GM18870 (cell line): Measurements from ENCODE around the gene FNDC3A.

Source experiments
- ATAC-seq: cut with Tn5 transposase; IDR thresholded peaks from one replicate; pipeline ENCODE4 v1.9.1; 2021; ENCODE audit warnings: moderate library complexity; ENCODE audit not compliant: unreplicated experiment

The FNDC3A gene

GRCh38 chr13:49213539-49213938 is 237.8 kb downstream of the FNDC3A start:
- ATAC-seq = no peak

DNA sequence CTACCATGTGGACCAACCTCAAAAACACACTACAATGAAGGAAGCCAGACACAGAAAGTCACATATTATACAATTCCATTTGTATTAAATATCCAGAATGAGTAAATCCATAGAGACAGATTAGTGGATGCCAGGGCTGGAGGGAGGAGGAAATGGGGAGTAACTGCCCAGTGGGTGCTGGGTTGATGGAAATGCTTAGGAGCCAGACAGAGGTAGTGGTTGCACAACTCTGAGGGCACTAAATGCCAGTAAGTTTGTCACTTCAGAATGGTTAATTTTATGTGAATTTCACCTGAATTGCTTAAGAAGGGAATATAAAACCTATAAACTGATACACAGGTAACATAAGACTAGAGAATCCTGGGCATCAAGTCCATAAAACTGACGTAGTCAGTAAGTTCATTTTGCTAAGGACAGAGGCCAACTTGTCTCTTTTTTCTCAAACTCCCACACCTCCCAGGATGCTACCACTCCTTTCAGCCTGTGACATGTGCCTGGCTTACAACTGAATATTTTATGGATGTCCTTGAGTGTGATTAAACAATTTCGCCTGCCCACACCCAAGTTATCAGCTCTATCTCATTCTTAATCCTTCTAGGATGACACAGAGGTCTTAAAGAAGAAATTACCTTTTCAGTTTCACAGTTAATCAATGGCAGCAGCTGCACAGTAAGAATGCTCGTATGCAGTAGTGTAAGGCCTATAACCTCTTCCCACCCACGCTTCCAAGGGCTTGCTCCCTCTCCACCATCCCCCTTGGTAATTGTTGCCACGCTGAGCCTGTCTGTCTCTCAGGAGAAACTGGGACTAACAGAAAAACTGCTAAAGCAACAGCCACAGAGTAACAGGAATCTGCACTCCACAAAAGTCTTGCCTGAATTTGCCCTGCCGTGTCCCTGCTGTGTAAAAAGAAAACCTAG is 238.5 kb downstream of the FNDC3A start:
- ATAC-seq = no peak

DNA sequence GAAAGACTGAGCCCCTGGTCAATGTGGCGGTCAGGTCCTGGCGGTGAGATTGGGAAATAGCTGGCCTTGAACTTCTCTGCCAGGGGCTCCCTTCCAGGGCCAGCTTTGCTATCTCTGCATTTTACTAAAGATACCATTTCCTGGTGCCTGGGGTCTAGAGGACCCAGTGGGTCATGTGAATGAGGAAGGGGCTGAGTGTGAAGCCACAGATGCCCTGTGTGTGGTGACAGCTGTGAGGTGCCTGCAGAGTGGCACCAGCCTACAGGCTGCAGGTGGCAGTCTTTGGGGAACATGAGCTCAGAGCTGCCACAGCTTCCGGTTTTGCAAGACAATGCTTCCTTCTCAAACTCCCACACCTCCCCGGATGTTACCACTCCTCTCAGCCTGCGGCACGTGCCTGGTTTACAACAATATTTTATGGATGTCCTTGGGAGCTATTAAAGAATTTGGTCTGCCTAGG is 239.2 kb downstream of the FNDC3A start:
- no peak for ATAC-seq

- no peak for ATAC-seq
These were observed 240.6 kb downstream of the FNDC3A start for GRCh38 chr13:49216334-49216733.

- no peak for ATAC-seq
These were observed 242.3 kb downstream of the FNDC3A start for GRCh38 chr13:49217962-49218492.

DNA sequence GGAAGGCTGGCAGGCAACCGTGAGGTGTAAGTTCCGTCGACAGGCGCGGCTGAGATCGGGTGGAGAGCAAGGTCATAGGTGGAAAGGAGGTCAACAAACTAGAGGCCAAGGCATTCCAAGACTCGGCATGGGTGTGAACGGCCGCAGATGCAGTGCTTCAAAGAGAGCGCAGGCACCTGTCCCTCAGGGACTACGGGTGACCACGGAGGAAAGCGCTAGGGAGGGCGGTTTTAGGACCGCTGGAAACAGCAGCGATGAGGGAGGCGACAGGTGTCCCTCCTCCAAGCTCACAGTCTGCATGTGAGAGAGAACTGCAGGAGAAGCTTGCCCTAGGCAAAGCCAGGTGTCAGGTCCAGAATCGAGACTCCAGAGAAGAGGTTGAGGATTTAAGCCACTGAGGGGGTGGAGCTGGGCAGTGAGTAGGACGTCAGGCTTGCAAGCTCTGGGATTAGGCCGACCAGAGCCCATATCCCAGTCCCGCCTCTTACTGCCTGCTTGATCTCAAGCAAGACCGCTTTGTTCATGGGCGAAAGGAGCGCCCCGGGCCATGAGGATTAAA is 242.9 kb downstream of the FNDC3A start:
- no peak for ATAC-seq

GRCh38 chr13:49219647-49220035 is 243.9 kb downstream of the FNDC3A start:
- ATAC-seq = no peak

- ATAC-seq = no peak
These were observed 244.5 kb downstream of the FNDC3A start, which contains the start of gene MLNR for GRCh38 chr13:49220036-49220855. MLNR (plus strand) TSS chr13:49220338; CDS start chr13:49220338, 0 bp downstream.

DNA sequence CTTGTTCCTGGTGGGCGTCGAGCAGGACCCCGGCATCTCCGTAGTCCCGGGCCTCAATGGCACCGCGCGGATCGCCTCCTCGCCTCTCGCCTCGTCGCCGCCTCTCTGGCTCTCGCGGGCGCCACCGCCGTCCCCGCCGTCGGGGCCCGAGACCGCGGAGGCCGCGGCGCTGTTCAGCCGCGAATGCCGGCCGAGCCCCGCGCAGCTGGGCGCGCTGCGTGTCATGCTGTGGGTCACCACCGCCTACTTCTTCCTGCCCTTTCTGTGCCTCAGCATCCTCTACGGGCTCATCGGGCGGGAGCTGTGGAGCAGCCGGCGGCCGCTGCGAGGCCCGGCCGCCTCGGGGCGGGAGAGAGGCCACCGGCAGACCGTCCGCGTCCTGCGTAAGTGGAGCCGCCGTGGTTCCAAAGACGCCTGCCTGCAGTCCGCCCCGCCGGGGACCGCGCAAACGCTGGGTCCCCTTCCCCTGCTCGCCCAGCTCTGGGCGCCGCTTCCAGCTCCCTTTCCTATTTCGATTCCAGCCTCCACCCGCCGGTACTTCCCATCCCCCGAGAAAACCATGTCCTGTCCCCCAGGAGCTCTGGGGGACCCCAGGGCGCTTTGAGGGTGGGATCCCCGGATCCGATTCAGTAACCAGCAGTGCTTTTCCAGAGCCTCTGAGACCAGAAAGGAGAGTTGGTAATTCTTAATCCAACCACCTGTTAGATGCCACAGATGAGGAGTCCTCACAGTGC is 245.3 kb downstream of the FNDC3A start:
- ATAC-seq = no peak

DNA sequence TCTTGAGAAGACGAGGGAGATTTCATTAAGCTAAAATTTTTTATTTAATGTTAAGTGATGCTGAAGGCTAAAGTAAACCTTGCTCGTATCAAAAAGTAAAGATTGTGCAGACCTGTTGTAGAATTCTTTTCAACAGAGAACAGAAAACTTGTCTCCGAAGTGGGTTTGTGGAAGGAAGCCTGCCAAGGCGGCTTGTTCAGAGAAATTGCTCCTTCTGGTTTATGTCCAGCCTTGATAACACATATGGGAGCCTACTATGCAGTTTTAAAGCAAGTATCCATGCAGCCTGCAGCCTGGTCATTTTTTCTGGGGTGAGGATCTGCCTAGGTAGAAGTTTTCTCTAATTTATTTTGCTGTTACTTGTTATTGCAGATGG is 245.9 kb downstream of the FNDC3A start:
- no peak for ATAC-seq

- ATAC-seq = no peak
These were observed 249.7 kb downstream of the FNDC3A start for GRCh38 chr13:49225223-49226042.

DNA sequence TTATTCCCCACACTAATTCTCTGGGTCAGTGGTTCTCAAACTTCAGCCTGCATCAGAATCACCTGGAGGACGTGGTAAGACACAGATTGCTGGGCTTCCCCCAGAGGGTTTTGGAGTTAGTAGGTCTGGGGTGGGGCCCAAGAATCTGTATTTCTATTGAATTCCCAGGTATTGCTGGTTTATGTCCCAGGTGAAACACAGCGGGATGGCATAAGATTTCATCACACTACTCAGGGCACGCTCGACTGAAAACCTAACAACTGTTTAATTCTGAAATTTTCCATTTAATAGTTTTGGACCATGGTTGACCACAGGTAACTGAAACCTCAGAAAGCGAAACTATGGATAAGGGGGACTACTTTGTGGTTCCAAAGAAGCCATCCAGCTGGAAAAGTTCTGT is 250.9 kb downstream of the FNDC3A start:
- ATAC-seq = no peak

- no peak for ATAC-seq
These were observed 259.0 kb downstream of the FNDC3A start for GRCh38 chr13:49234741-49235140.

DNA sequence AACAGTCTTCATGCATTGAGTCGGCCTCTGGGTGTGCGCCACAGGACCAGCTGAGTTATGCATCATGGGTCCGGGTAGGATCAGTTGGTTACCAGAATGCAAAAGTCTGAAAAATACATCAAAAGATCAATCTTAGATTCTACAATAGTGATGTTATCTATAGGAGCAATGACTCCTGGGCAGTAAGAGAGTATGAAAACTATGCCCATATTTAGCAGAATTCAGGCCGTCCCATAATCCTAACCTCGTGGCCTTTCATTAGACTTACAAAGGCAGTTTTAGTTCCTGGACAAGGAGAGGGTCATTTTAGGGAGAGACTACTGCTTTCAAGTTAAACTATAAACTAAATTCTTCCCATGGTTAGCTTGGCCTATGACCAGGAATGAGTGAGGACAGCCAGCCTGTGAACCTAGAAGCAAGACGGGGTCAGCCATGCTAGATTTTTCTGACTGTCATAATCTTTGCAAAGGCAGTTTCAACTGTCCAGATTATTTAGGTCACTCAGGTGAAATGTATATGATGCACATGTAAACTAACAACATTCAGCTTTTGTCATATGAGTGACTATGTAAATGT is 260.2 kb downstream of the FNDC3A start:
- no peak for ATAC-seq

DNA sequence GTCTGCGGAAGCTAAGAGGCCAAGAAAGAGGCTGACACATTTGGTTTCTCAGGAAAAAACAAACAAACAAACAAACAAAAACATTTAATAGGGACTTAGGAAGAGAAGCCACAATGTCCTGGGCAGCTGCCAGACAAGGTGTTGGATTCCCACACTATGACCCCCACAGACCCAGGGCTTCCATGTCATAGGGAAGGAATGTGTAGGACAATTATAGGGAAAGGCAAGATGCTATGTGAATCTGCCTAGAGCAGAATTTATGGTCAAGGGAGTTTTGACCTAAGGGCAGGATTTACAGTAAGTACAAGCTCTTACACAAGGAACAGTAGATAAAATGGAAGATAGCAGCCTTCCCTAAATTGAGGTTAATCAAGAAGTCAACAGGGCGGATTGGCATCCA is 262.9 kb downstream of the FNDC3A start:
- no peak for ATAC-seq

- ATAC-seq = no peak
These were observed 264.3 kb downstream of the FNDC3A start for GRCh38 chr13:49240017-49240416.

- ATAC-seq = no peak
These were observed 265.6 kb downstream of the FNDC3A start for GRCh38 chr13:49241296-49241695.

GRCh38 chr13:49245101-49245500 is 269.4 kb downstream of the FNDC3A start:
- ATAC-seq = no peak
